ENCODE measurements around the gene PHF21A. TPM values are rescaled to one million over a fixed set of nuclear protein-coding genes. Genes with fewer than 3 reads are reported as not detected.

PHF21A gene
- total RNA-seq, 1 donor from 2014 or later: 66.8 TPM

GRCh38 chr11:45947885-45948284 lies 173.4 kb downstream of the PHF21A start:
- intact Hi-C loops (cut with DNase I): no loop called here
- DNase-seq (ENCODE audit: extremely low spot score in 2 of 2): no peak
- peaks cover 0 to 74% of the 10 kb centered on the region in 2 donors for H3K36me3 ChIP-seq
- H3K27ac ChIP-seq: no peak overlapping the region
- H3K27me3 ChIP-seq: no peaks in the 10 kb centered on the region
- no peaks in the 10 kb centered on the region for H3K9me3 ChIP-seq
- no peak overlapping the region for H3K4me3 ChIP-seq
- no peaks in the 10 kb centered on the region for H3K4me1 ChIP-seq
- TF ChIP-seq CTCF (IDR thresholded peaks at IDR 0.05): no peak
- no peak for TF ChIP-seq POLR2AphosphoS5 (IDR thresholded peaks at IDR 0.05; ENCODE audit: insufficient read depth in 1 of 2, low read depth in 1 of 2)
- no peak for TF ChIP-seq POLR2A (IDR thresholded peaks at IDR 0.05)

- Histone ChIP-seq H3K9me3 (no peaks in the 10 kb centered on the region), H3K27me3 (no peaks in the 10 kb centered on the region), H3K4me3 (no peak overlapping the region), H3K4me1 (no peaks in the 10 kb centered on the region), H3K36me3 (peaks cover 0 to 62% of the 10 kb centered on the region in 2 donors), H3K27ac (no peak overlapping the region)
- intact Hi-C loops (cut with DNase I): no loop called here
- DNase-seq (ENCODE audit: extremely low spot score in 2 of 2): no peak
- TF ChIP-seq POLR2A (IDR thresholded peaks at IDR 0.05): no peak
- no peak for TF ChIP-seq CTCF (IDR thresholded peaks at IDR 0.05)
- no peak for TF ChIP-seq POLR2AphosphoS5 (IDR thresholded peaks at IDR 0.05; ENCODE audit: insufficient read depth in 1 of 2, low read depth in 1 of 2)
These were observed 175.8 kb downstream of the PHF21A start for GRCh38 chr11:45945397-45945999.

GRCh38 chr11:45942381-45942780 lies 178.9 kb downstream of the PHF21A start:
- no peak for TF ChIP-seq POLR2AphosphoS5 (IDR thresholded peaks at IDR 0.05; ENCODE audit: insufficient read depth in 1 of 2, low read depth in 1 of 2)
- TF ChIP-seq POLR2A (IDR thresholded peaks at IDR 0.05): no peak
- no peak for TF ChIP-seq CTCF (IDR thresholded peaks at IDR 0.05)
- DNase-seq (ENCODE audit: extremely low spot score in 2 of 2): no peak
- Histone ChIP-seq H3K4me3 (no peak overlapping the region), H3K36me3 (peaks cover 0 to 45% of the 10 kb centered on the region in 2 donors), H3K27ac (no peak overlapping the region), H3K4me1 (no peaks in the 10 kb centered on the region), H3K27me3 (no peaks in the 10 kb centered on the region), H3K9me3 (no peaks in the 10 kb centered on the region)
- intact Hi-C loops (cut with DNase I): no loop called here

GRCh38 chr11:45941285-45941684 lies 180.0 kb downstream of the PHF21A start:
- H3K27me3 ChIP-seq: no peaks in the 10 kb centered on the region
- peaks cover 0 to 39% of the 10 kb centered on the region in 2 donors for H3K36me3 ChIP-seq
- intact Hi-C loops (cut with DNase I): no loop called here
- no peaks in the 10 kb centered on the region for H3K9me3 ChIP-seq
- H3K4me1 ChIP-seq: no peaks in the 10 kb centered on the region
- no peak for TF ChIP-seq POLR2AphosphoS5 (IDR thresholded peaks at IDR 0.05; ENCODE audit: insufficient read depth in 1 of 2, low read depth in 1 of 2)
- TF ChIP-seq POLR2A (IDR thresholded peaks at IDR 0.05): no peak
- TF ChIP-seq CTCF (IDR thresholded peaks at IDR 0.05): no peak
- H3K27ac ChIP-seq: no peak overlapping the region
- no peak overlapping the region for H3K4me3 ChIP-seq
- no peak for DNase-seq (ENCODE audit: extremely low spot score in 2 of 2)

GRCh38 chr11:45939836-45940235 lies 181.4 kb downstream of the PHF21A start:
- Histone ChIP-seq H3K9me3 (no peaks in the 10 kb centered on the region), H3K4me3 (no peak overlapping the region), H3K36me3 (peaks cover 0 to 37% of the 10 kb centered on the region in 2 donors), H3K27ac (no peak overlapping the region), H3K27me3 (no peaks in the 10 kb centered on the region), H3K4me1 (no peaks in the 10 kb centered on the region)
- DNase-seq (ENCODE audit: extremely low spot score in 2 of 2): no peak
- no peak for TF ChIP-seq POLR2AphosphoS5 (IDR thresholded peaks at IDR 0.05; ENCODE audit: insufficient read depth in 1 of 2, low read depth in 1 of 2)
- intact Hi-C loops (cut with DNase I): no loop called here
